Sigmoid colon (tissue), 7 donors: ENCODE measurements around the gene MGA. TPM values are rescaled to one million over a fixed set of nuclear protein-coding genes. Genes with fewer than 3 reads are reported as not detected.

ENCODE experiments used
- DNase-seq: peaks from one replicate; pipeline ENCODE4 v3.0.0-alpha.2; 2019
- H3K27ac ChIP-seq, 4 donors: fragments of 200-600 bp; sonication (generic); one replicate each; pipeline ENCODE4 v1.5.1; 2016 to 2019; ENCODE audit warnings: mild to moderate bottlenecking in 1 of 4
- H3K27me3 ChIP-seq, 3 donors: fragments of 200-600 bp; sonication (generic); one replicate each; pipeline ENCODE4 v1.5.1; 2019; ENCODE audit warnings: mild to moderate bottlenecking in 1 of 3
- H3K36me3 ChIP-seq, 4 donors: fragments of 200-600 bp; sonication (generic); one replicate each; pipeline ENCODE4 v1.5.1; 2016 to 2019
- H3K4me1 ChIP-seq, 4 donors: fragments of 200-600 bp; sonication (generic); one replicate each; pipeline ENCODE4 v1.5.1; 2017 to 2019
- H3K4me3 ChIP-seq, 4 donors: fragments of 200-600 bp; sonication (generic); one replicate each; pipeline ENCODE4 v1.5.1; 2017 to 2019; ENCODE audit warnings: mild to moderate bottlenecking in 2 of 4, moderate library complexity in 1 of 4
- H3K9me3 ChIP-seq, 4 donors: fragments of 200-600 bp in 3 of 4; sonication (generic) in 3 of 4; one replicate each; pipeline versions ENCODE4 v1.5.1 to v1.6.1; 2013 to 2019
- CTCF ChIP-seq, 4 experiments: fragments of 450-650 bp in 3 of 4; fragments of 200-600 bp in 1 of 4; IDR thresholded peaks; one replicate each; pipeline ENCODE4 v1.5.1; 2016 to 2019; ENCODE audit warnings: antibody characterized with exemption in 4 of 4, mild to moderate bottlenecking in 3 of 4, moderate library complexity in 2 of 4
- EP300 ChIP-seq, 4 donors: sonication (generic); formaldehyde crosslinking; IDR thresholded peaks; one replicate each; pipeline ENCODE4 v1.6.1; 2017; ENCODE audit warnings: antibody characterized with exemption in 4 of 4
- POLR2A ChIP-seq, 2 donors: fragments of 450-650 bp; IDR thresholded peaks; one replicate each; pipeline ENCODE4 v1.6.1; 2016; ENCODE audit warnings: antibody characterized with exemption in 2 of 2, mild to moderate bottlenecking in 2 of 2, moderate library complexity in 2 of 2
- POLR2AphosphoS5 ChIP-seq, 4 donors: sonication (generic); formaldehyde crosslinking; IDR thresholded peaks; one replicate each; pipeline ENCODE4 v1.6.1; 2017; ENCODE audit warnings: antibody characterized with exemption in 4 of 4
- WGBS, 2 donors: extraction: QIAGEN DNeasy Blood & Tissue Kit; methylation state at CpG; one replicate each; pipeline ENCODE4 v1.1.7; 2013; 5-methylcytosine and 5-hydroxymethylcytosine counted together
- intact Hi-C: fragments of 100-400 bp; cut with DNase I; formaldehyde crosslinking; loops from one replicate; pipeline ENCODE4 v1.15.1; 2023
- polyA plus RNA-seq, 3 donors: library from polyadenylated mRNA; stranded (reverse); fragments of 200-250 nt; gene quantifications; one replicate each; pipeline ENCODE4 v1.2.3, GENCODE V29; 2013
- total RNA-seq, 4 donors: library from RNA; depleted of rRNA; stranded (reverse); fragments of >200 nt; gene quantifications; one replicate each; pipeline ENCODE4 v1.1.0, GENCODE V29; 2016
- donor health status: healthy with polysubstance abuse.
- donor health status: Bipolar disorder and iron deficiency.
- donor health status: healthy.

MGA gene
- total and polyA plus RNA-seq, 7 donors: 1.4 to 64.8 (median 36.0) TPM

GRCh38 chr15:41774062-41774881, 114.1 kb downstream of the MGA start, which contains the start of gene MAPKBP1:
Gene MAPKBP1, plus strand, starts transcription at chr15:41774484. Its CDS starts 792 bp downstream, at chr15:41775276.
- TF ChIP-seq POLR2AphosphoS5 (IDR thresholded peaks at IDR 0.05) (peak; percentile 83 to 93 (median 90)), EP300 (IDR thresholded peaks at IDR 0.05) (peak in 1 of 4 donors; percentile 27), CTCF (IDR thresholded peaks at IDR 0.05) (peak; percentile 33 to 50 (median 46)), POLR2A (IDR thresholded peaks at IDR 0.05) (peak; percentile 25 to 33)
- peaks cover 0 to 51% (median 45%) of the 10 kb centered on the region in 4 donors for H3K4me1 ChIP-seq
- WGBS, 2 donors: 0% methylated on average over 62 of the region's 62 CpGs
- intact Hi-C loops: loop anchor here (1.0 to 10.0 kb wide), 5 partner anchors 37 to 169 kb away; partner anchors contain the start of genes JMJD7 and MGA
- peak within 1 kb of the TSS; percentile 65 to 87 (median 76) for H3K4me3 ChIP-seq
- H3K27me3 ChIP-seq: no peaks in the 10 kb centered on the region
- H3K9me3 ChIP-seq: no peaks in the 10 kb centered on the region
- peak; percentile 98 for DNase-seq
- H3K36me3 ChIP-seq: peaks cover 0 to 2% (median 0%) of the 10 kb centered on the region in 4 donors
- H3K27ac ChIP-seq: peak within 1 kb of the TSS; percentile 87 to 94 (median 90)

- peak overlapping the region; percentile 65 to 87 (median 76) for H3K4me3 ChIP-seq
- no peaks in the 10 kb centered on the region for H3K36me3 ChIP-seq
- intact Hi-C loops: loop anchor here (1.0 to 10.0 kb wide), 5 partner anchors 36 to 170 kb away; partner anchors contain the start of genes JMJD7 and MGA
- H3K27ac ChIP-seq: peak overlapping the region; percentile 87 to 94 (median 90)
- TF ChIP-seq EP300 (IDR thresholded peaks at IDR 0.05) (no peak), POLR2A (IDR thresholded peaks at IDR 0.05) (no peak), CTCF (IDR thresholded peaks at IDR 0.05) (no peak), POLR2AphosphoS5 (IDR thresholded peaks at IDR 0.05) (no peak)
- no peaks in the 10 kb centered on the region for H3K9me3 ChIP-seq
- no peak for DNase-seq
- no peaks in the 10 kb centered on the region for H3K27me3 ChIP-seq
- WGBS, 2 donors: 16 to 20% methylated on average over 19 of the region's 19 CpGs
- peaks cover 0 to 58% (median 52%) of the 10 kb centered on the region in 4 donors for H3K4me1 ChIP-seq
These were observed 114.7 kb downstream of the MGA start for GRCh38 chr15:41774882-41775417.

DNA sequence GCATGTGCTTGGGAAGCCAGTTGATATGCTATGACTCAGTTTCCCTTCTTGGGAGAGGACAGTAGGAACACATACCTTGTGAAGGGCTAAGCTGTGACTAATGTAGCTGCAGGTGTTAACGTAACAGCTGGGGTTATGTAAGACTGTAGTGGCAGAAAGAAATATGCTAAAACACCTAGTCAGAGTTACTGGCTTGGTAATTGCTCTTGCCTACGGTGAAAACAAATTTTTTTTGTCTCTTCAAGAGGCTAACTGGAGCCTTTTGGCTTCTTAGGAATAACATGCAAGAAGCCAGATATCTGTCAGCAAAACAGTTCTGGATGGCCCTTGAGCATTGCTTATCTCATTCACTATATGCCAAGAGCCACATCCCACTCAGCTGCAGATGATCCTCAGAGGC, 115.4 kb downstream of the MGA start:
- H3K36me3 ChIP-seq: no peaks in the 10 kb centered on the region
- H3K4me1 ChIP-seq: peaks cover 0 to 65% (median 59%) of the 10 kb centered on the region in 4 donors
- TF ChIP-seq POLR2AphosphoS5 (IDR thresholded peaks at IDR 0.05): no peak
- H3K27ac ChIP-seq: peak overlapping the region; percentile 87 to 94 (median 90)
- H3K4me3 ChIP-seq: peak overlapping the region; percentile 65 to 87 (median 76)
- WGBS, 2 donors: 65 to 82% methylated on average over 2 of the region's 2 CpGs
- intact Hi-C loops: loop anchor here (10.0 kb wide), 1 partner anchor 171 kb away; no protein-coding TSS in a partner anchor
- no peaks in the 10 kb centered on the region for H3K9me3 ChIP-seq
- no peaks in the 10 kb centered on the region for H3K27me3 ChIP-seq
- DNase-seq: no peak

DNA sequence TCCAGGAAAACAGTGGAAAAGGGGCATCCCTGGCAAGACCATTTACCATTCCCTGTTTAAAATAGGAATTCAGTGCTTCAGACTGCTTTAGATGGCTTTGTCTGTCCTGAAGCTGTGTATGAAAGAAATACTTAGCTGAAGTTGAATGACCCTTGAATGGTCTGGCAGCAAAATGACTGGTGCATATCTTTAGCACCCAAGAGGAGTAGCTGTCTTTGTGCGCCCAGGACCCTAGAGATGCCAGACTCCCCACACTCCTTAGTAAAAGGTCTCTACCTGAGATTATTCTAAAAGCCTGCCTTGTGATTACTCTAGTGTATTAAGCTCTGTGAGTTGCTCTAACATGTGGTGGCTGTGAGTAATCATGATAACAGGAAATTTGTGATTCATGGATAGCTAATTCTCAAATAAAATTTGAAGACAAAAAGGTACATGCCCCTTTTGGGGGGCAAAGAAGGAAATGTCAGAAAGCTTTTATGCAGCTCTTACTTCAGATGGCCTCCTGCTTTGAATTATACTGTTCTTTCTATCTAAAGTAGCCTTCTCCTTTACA, 117.3 kb downstream of the MGA start:
- H3K4me3 ChIP-seq: no peak overlapping the region
- WGBS, 2 donors: 94 to 100% methylated on average over 1 of the region's 1 CpG
- no peak for DNase-seq
- H3K36me3 ChIP-seq: no peaks in the 10 kb centered on the region
- peak overlapping the region in 2 of 4 donors; percentile 48 to 63 for H3K27ac ChIP-seq
- intact Hi-C loops: loop anchor here (10.0 kb wide), 1 partner anchor 173 kb away; no protein-coding TSS in a partner anchor
- TF ChIP-seq POLR2AphosphoS5 (IDR thresholded peaks at IDR 0.05) (no peak), POLR2A (IDR thresholded peaks at IDR 0.05) (no peak), CTCF (IDR thresholded peaks at IDR 0.05) (no peak), EP300 (IDR thresholded peaks at IDR 0.05) (no peak)
- no peaks in the 10 kb centered on the region for H3K27me3 ChIP-seq
- peaks cover 0 to 72% (median 62%) of the 10 kb centered on the region in 4 donors for H3K4me1 ChIP-seq
- H3K9me3 ChIP-seq: no peaks in the 10 kb centered on the region
